ENCODE results near the gene RTP4.

GRCh38 chr3:187403768-187404288, 35.6 kb downstream of the RTP4 start:
- TF ChIP-seq EP300 (IDR thresholded peaks at IDR 0.05; ENCODE audit: borderline replicate concordance) (no peak), USF1 (IDR thresholded peaks at IDR 0.05) (no peak), RAD21 (IDR thresholded peaks at IDR 0.05; ENCODE audit: low read depth) (no peak), CEBPB (IDR thresholded peaks at IDR 0.05) (no peak), CREB1 (IDR thresholded peaks at IDR 0.05; ENCODE audit: low read depth) (no peak), YY1 (IDR thresholded peaks at IDR 0.05; ENCODE audit: low read depth) (no peak), REST (IDR thresholded peaks at IDR 0.05; ENCODE audit: low read depth) (no peak), FOXM1 (IDR thresholded peaks at IDR 0.05; ENCODE audit: borderline replicate concordance, low read depth) (no peak)

Measured in Ishikawa (cell line).